Measurements from ENCODE around the gene ELFN2.
"Not testable (repeated sequence)": the region's sequence is repeated elsewhere in the genome, so short reads cannot be mapped to it uniquely, and the experiment has no call there.

Gene ELFN2, protein sequence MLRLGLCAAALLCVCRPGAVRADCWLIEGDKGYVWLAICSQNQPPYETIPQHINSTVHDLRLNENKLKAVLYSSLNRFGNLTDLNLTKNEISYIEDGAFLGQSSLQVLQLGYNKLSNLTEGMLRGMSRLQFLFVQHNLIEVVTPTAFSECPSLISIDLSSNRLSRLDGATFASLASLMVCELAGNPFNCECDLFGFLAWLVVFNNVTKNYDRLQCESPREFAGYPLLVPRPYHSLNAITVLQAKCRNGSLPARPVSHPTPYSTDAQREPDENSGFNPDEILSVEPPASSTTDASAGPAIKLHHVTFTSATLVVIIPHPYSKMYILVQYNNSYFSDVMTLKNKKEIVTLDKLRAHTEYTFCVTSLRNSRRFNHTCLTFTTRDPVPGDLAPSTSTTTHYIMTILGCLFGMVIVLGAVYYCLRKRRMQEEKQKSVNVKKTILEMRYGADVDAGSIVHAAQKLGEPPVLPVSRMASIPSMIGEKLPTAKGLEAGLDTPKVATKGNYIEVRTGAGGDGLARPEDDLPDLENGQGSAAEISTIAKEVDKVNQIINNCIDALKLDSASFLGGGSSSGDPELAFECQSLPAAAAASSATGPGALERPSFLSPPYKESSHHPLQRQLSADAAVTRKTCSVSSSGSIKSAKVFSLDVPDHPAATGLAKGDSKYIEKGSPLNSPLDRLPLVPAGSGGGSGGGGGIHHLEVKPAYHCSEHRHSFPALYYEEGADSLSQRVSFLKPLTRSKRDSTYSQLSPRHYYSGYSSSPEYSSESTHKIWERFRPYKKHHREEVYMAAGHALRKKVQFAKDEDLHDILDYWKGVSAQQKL

DNA sequence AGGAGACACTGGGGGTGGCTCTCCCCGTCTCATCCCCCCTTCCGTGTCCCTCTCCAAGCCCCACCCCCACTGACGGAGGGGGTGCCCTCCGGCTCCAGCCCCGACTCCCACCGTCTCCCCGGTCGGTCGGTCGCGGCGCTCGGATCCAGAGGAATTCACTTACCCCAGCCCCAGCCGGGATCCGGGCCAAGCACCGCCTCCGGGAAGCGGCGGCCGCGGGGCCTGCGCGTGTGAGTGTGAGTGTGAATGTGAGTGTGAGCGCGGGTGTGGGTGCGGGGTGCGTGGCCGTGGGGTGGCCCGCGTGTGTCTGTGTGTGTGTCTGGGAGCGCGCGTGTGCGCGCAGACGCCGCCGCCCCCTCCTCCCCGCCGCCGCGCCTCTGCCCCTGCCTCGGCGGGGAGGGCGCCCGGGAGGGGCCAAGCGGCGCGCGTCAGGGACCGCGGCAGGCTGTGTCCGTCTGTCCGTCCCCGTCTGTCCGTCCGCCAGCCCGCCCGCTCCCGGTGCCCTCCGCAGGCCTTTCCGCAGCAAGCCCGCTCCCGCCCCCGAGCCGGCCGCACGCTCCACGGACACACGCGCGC lies at the start of gene ELFN2:
TSS of gene ELFN2 (minus strand) at position 345 of the 576 bp plus-strand sequence. CDS start 51,945 bp downstream, outside the sequence.
- Histone ChIP-seq H3K27me3 (ENCODE audit: control insufficient read depth, insufficient read depth, low read length) (peaks cover 35% of the 10 kb centered on the region), H3K36me3 (ENCODE audit: control insufficient read depth, insufficient read depth, low read length) (no peaks in the 10 kb centered on the region), H3K4me1 (ENCODE audit: control insufficient read depth, insufficient read depth, low read length) (no peaks in the 10 kb centered on the region), H3K27ac (ENCODE audit: low read depth, low read length) (no peak within 1 kb of the TSS), H3K9ac (ENCODE audit: low read length) (no peak within 1 kb of the TSS), H3K4me3 (ENCODE audit: low read length) (peak within 1 kb of the TSS; percentile 34)

DNA sequence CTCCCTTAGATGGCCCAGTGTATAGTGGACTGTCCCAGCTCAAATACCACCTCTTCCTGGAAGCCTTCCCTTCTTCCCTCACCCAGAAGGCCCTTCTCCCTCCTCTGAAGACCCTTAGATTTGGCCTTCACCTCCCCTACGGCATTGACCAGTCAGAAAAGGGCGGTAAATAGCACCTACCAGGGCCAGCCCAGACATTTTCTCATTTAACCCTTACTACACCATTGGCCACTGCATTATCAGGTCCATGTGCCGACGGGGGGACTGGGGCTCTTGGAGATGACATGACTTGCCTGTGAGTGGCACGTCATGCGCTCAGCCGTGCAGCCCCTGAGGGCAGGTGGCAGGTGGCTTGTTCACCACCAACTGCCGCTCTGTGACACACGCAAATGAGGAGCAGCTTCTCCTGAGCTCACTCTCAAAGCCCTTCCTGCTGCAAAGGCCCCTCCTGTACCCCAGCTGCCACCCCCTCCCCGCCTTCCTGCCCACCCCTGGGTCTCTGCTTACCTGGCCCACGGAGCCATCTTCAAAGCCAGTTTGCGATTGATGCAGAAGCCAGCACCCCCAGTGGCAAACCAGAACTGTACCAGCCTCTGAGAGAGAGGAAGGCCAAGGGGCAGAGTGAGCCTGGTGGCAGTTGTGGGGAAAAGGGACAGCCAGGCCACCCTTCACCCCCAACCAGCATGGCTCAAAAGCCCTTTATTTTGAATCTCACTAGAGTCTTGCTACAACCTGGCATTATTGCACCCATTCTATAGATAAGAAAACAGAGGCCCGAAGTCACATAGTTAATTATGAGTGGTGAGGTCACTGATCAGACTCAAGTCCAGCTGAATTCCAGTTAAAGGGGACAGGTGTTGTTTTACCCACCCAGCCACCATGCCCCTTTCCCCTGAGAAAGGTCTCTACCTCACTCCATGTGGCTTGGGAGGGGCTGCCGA lies 49.4 kb upstream of the ELFN2 start:
- no peaks in the 10 kb centered on the region for H3K36me3 ChIP-seq (ENCODE audit: control insufficient read depth, insufficient read depth, low read length)
- no peaks in the 10 kb centered on the region for H3K4me1 ChIP-seq (ENCODE audit: control insufficient read depth, insufficient read depth, low read length)
- no peak overlapping the region for H3K4me3 ChIP-seq (ENCODE audit: low read length)
- no peaks in the 10 kb centered on the region for H3K27me3 ChIP-seq (ENCODE audit: control insufficient read depth, insufficient read depth, low read length)
- H3K27ac ChIP-seq (ENCODE audit: low read depth, low read length), result no peak overlapping the region
- no peak overlapping the region for H3K9ac ChIP-seq (ENCODE audit: low read length)

DNA sequence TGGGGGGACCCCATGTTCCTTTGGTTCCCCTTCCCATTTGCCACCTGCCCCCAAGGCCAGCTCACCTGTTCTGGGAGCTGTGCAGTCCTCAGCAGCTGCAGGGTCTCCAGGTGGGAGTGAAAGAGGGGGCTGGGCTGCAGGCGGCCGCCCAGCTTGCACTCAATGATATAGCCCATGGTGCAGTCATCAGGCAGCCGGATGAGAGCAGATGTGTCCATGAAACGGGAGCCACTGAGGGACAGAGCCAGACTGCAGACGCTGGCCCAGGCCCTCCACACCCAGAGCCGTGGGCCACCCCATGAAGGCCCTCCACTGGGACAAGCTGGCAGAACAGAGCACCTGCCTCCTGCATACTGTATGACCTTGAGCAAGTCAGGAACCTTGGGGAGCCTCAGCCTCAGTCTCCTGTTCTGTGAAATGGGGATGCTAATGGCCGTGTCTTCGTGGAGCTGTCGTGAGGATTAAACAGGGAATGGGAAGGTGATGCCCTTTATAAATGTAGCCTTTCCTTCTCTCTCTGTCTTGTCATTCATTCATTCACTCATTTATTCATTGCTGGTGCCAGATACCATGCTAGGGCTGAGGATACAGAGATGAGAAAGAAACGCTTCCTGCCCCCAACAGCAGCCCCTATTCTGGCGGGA lies 47.3 kb upstream of the ELFN2 start:
- no peak overlapping the region for H3K9ac ChIP-seq (ENCODE audit: low read length)
- H3K4me3 ChIP-seq (ENCODE audit: low read length), result no peak overlapping the region
- H3K27ac ChIP-seq (ENCODE audit: low read depth, low read length), result no peak overlapping the region
- H3K36me3 ChIP-seq (ENCODE audit: control insufficient read depth, insufficient read depth, low read length), result no peaks in the 10 kb centered on the region
- H3K27me3 ChIP-seq (ENCODE audit: control insufficient read depth, insufficient read depth, low read length), result no peaks in the 10 kb centered on the region
- H3K4me1 ChIP-seq (ENCODE audit: control insufficient read depth, insufficient read depth, low read length), result no peaks in the 10 kb centered on the region

DNA sequence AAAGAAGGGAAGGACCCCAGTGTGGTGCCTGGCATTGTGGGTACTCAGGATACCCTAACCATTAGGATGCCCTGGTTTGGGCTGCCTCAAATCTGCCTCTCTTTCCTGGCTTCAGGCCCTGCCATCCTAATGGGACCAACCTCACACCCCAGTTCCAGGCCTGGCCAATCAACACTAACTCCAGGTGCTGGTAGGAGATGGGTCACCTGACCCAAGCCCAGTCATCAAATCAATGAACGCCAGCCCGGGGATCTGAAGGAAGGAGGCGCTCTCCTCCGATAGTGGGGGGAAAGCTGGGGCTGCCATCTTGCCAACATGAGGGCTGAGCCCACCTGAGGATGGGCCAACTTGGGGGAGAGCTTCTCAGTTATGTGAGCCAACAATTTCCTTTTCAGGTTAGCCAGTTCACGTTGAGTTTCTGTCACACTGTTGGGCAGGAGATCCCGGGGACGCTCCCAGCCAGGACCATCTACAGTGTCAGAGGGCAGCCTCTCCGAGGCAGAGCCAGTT lies 46.2 kb upstream of the ELFN2 start:
- H3K4me1 ChIP-seq (ENCODE audit: control insufficient read depth, insufficient read depth, low read length), result no peaks in the 10 kb centered on the region
- H3K27ac ChIP-seq (ENCODE audit: low read depth, low read length), result no peak overlapping the region
- no peak overlapping the region for H3K4me3 ChIP-seq (ENCODE audit: low read length)
- no peaks in the 10 kb centered on the region for H3K36me3 ChIP-seq (ENCODE audit: control insufficient read depth, insufficient read depth, low read length)
- no peaks in the 10 kb centered on the region for H3K27me3 ChIP-seq (ENCODE audit: control insufficient read depth, insufficient read depth, low read length)
- H3K9ac ChIP-seq (ENCODE audit: low read length), result no peak overlapping the region

DNA sequence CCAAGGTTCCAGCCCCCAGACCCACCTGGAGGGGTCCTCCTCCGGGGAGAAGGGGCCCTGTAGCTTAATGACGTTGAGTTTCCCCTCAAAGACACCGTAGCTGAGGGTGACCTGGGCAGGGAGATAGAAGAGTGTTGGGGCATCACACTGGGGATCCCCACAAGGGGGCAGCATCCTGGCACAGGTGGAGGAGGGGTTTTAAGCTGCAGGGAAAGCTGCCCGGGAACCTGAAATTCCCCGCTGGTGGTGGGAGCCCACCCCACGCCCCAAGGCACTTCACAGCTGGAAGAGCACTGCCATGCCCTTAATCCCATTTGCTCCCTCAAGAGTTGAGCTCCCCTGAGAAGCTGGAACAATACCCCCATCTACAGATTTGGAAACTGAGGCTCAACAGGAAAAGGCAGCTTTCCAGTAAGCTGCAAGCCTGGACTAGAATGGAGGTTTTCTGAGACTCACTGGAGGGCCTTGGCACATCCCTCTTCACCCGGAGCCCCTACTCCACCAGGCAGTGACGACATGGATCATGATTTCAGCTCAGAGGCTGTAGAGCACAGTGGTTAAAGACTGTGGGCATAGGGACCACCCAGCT lies 45.2 kb upstream of the ELFN2 start:
- no peak overlapping the region for H3K4me3 ChIP-seq (ENCODE audit: low read length)
- peaks cover 5% of the 10 kb centered on the region for H3K27me3 ChIP-seq (ENCODE audit: control insufficient read depth, insufficient read depth, low read length)
- H3K27ac ChIP-seq (ENCODE audit: low read depth, low read length), result no peak overlapping the region
- H3K36me3 ChIP-seq (ENCODE audit: control insufficient read depth, insufficient read depth, low read length), result no peaks in the 10 kb centered on the region
- no peak overlapping the region for H3K9ac ChIP-seq (ENCODE audit: low read length)
- no peaks in the 10 kb centered on the region for H3K4me1 ChIP-seq (ENCODE audit: control insufficient read depth, insufficient read depth, low read length)

DNA sequence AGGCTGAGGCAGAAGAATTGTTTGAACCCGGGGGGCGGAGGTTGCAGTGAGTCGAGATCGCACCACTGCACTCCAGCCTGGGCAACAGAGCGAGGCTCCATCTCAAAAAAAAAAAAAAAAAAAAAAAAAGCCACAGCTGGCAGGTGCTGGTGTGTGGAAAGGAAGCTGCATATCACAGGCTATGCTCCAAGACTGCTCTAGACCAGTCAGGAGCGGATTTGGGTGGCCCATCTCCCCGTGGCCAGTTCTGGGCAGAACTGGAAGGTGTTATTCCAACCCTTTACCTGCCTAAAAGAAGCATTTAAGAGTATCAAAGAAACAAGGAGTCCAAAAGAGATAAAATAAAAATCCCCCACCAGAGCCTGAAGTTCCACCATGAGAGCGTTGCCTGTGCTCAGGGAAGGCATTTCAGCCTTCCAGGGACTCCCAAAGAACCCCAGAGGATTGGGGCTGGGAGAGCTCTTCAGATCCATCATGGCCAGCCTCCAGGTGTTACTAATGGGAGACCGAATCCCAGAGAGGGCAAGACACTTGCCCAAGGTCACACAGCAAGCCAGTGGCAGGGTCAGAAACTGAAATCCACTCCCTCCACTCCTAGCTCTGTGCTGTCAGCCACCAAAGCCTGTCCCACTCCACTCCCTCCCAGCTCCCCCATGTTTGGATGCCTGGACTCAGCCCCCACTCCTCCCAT lies 44.6 kb upstream of the ELFN2 start:
- no peaks in the 10 kb centered on the region for H3K36me3 ChIP-seq (ENCODE audit: control insufficient read depth, insufficient read depth, low read length)
- no peak overlapping the region for H3K4me3 ChIP-seq (ENCODE audit: low read length)
- no peak overlapping the region for H3K27ac ChIP-seq (ENCODE audit: low read depth, low read length)
- no peak overlapping the region for H3K9ac ChIP-seq (ENCODE audit: low read length)
- no peaks in the 10 kb centered on the region for H3K4me1 ChIP-seq (ENCODE audit: control insufficient read depth, insufficient read depth, low read length)
- peaks cover 7% of the 10 kb centered on the region for H3K27me3 ChIP-seq (ENCODE audit: control insufficient read depth, insufficient read depth, low read length)

DNA sequence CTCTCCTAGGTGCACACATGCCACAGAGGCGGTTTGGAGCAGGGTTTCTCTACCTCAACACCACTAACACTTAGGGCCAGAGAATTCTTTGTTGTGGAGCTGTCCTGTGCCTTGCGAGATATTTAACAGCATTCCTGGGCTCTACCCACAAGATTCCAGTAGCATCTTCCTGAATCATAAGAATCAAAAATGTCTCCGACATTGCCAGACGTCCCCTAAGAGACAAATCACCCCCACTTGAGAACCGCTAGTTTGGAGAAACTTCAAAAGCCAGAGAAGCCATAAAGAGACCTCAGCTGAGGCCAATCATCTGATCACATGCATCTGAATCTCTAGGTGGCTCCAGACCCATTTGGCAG lies 42.8 kb upstream of the ELFN2 start:
- Histone ChIP-seq H3K4me3 (ENCODE audit: low read length) (no peak overlapping the region), H3K9ac (ENCODE audit: low read length) (no peak overlapping the region), H3K36me3 (ENCODE audit: control insufficient read depth, insufficient read depth, low read length) (no peaks in the 10 kb centered on the region), H3K27me3 (ENCODE audit: control insufficient read depth, insufficient read depth, low read length) (peaks cover 7% of the 10 kb centered on the region), H3K4me1 (ENCODE audit: control insufficient read depth, insufficient read depth, low read length) (no peaks in the 10 kb centered on the region), H3K27ac (ENCODE audit: low read depth, low read length) (no peak overlapping the region)

DNA sequence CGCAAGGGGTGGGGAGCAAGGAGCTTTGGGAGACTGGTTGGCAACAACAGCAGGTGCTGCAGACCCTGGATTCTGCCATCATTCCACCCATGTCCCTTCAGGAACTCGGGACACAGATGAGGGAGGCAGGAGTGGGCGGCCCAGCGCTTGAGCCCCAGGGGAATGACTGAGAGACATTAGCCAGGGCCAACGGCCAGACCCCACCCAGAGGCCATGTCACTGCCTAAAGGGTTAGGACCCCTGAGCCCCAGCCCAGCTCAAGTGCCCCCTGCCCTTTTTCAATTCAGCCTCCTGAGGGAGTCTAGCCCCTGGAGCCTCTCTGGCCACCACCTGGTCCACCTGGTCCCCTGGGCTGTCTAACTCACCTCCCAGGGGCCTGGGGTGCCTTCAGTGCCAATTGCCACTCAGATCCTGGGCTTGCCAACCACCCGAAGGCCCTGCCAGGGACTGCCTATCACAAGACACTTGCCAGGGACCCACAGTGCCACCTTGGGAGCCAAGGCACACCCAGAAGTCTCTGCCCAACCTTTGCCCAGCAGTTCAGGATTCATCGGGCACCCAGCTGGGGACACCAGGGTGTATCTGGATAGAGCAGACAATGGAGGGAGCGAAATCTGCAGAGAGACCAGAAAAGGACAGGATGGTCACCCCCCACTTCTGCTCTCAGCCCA lies 42.3 kb upstream of the ELFN2 start:
- Histone ChIP-seq H3K4me3 (ENCODE audit: low read length) (no peak overlapping the region), H3K36me3 (ENCODE audit: control insufficient read depth, insufficient read depth, low read length) (no peaks in the 10 kb centered on the region), H3K9ac (ENCODE audit: low read length) (no peak overlapping the region), H3K27me3 (ENCODE audit: control insufficient read depth, insufficient read depth, low read length) (peaks cover 7% of the 10 kb centered on the region), H3K4me1 (ENCODE audit: control insufficient read depth, insufficient read depth, low read length) (no peaks in the 10 kb centered on the region), H3K27ac (ENCODE audit: low read depth, low read length) (no peak overlapping the region)

DNA sequence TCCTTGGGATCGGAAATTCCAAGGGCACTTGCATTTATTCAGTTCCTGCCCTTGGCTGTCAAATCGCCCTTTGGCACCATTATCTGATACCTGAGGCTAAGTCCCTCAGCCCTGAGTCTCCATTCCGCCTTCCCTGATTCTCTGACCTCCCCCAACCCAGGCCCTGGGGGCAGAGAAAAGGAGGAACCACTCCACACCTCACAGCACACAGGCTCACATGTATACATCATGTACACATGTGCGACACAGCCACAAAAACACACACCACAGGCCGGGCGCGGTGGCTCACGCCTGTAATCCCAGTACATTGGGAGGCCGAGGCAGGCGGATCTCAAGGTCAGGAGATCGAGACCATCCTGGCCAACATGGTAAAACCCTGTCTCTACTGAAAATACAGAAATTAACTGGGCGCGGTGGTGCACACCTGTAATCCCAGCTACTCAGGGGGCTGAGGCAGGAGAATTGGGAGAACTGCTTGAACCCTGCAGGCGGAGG lies 41.0 kb upstream of the ELFN2 start:
- not testable (repeated sequence) for H3K36me3 ChIP-seq (ENCODE audit: control insufficient read depth, insufficient read depth, low read length); H3K27me3 ChIP-seq (ENCODE audit: control insufficient read depth, insufficient read depth, low read length); H3K4me3 ChIP-seq (ENCODE audit: low read length); H3K9ac ChIP-seq (ENCODE audit: low read length); H3K27ac ChIP-seq (ENCODE audit: low read depth, low read length); H3K4me1 ChIP-seq (ENCODE audit: control insufficient read depth, insufficient read depth, low read length)

DNA sequence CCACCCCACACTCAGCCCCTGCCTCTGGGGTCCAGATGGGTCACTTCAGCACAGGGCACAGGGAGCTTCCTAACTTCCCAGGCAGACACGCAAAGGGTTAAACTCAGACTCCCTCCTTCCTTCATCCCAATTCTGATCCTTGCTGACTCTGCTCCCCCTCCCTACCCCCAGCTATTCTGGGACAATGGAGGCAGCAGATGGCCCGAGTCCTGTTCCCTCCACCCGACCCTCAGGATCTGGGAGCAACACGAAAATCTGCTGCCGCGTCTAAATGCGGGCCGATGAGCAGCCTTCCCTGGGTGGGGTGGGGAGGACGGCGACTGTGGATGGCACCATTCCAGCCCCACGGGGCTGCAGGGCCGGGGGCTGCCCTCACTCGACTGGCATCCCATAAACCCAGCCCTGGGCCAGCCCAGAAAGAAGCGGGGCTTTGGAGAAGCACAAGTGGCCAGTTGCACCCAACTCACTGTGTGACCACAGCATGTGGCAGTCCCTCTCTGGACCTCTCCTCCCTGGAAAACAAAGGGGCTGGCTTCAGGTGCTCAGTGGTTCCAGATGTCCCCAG lies 40.2 kb upstream of the ELFN2 start:
- Histone ChIP-seq H3K9ac (ENCODE audit: low read length) (no peak overlapping the region), H3K4me3 (ENCODE audit: low read length) (no peak overlapping the region), H3K27ac (ENCODE audit: low read depth, low read length) (no peak overlapping the region), H3K36me3 (ENCODE audit: control insufficient read depth, insufficient read depth, low read length) (no peaks in the 10 kb centered on the region), H3K27me3 (ENCODE audit: control insufficient read depth, insufficient read depth, low read length) (peaks cover 7% of the 10 kb centered on the region), H3K4me1 (ENCODE audit: control insufficient read depth, insufficient read depth, low read length) (no peaks in the 10 kb centered on the region)

Measured in rectal smooth muscle tissue (tissue), 1 donor.